Psoas muscle (tissue), 8 donors: ENCODE results near the gene AP2M1. TPM values are rescaled to one million over a fixed set of nuclear protein-coding genes. Genes with fewer than 3 reads are reported as not detected.

Experiments used
- ATAC-seq, 4 donors: fragments of 200-7000 bp; cut with Tn5 transposase; one replicate each; pipeline ENCODE4 v1.9.1; 2020; ENCODE audit warnings: moderate library complexity in 3 of 4, mild to moderate bottlenecking in 2 of 4
- DNase-seq, 2 donors: peaks; one replicate each; pipeline ENCODE4 v3.0.0-alpha.2; 2020
- H3K27ac ChIP-seq: fragments of 200-600 bp; one replicate; pipeline ENCODE4 v1.8.0; 2022
- H3K27me3 ChIP-seq, 3 donors: fragments of 200-600 bp in 1 of 3; one replicate each; pipeline versions ENCODE4 v1.6.1 to v1.8.0; 2013 to 2022; ENCODE audit warnings: low read length in 2 of 3, mild to moderate bottlenecking in 2 of 3, moderate library complexity in 1 of 3; ENCODE audit not compliant: insufficient read depth in 3 of 3
- H3K36me3 ChIP-seq, 2 donors: fragments of 200-600 bp in 1 of 2; one replicate each; pipeline versions ENCODE4 v1.6.1 to v1.8.0; 2013 to 2022; ENCODE audit warnings: low read depth in 1 of 2, mild to moderate bottlenecking in 1 of 2, moderate library complexity in 1 of 2; ENCODE audit not compliant: insufficient read depth in 1 of 2
- H3K4me1 ChIP-seq: fragments of 200-600 bp; one replicate; pipeline ENCODE4 v1.8.0; 2022
- H3K4me3 ChIP-seq: fragments of 200-600 bp; one replicate; pipeline ENCODE4 v1.8.0; 2022; ENCODE audit warnings: mild to moderate bottlenecking
- H3K9me3 ChIP-seq: fragments of 200-600 bp; one replicate; pipeline ENCODE4 v1.8.0; 2022
- CTCF ChIP-seq: fragments of 200-600 bp; IDR thresholded peaks from one replicate; pipeline ENCODE4 v1.8.0; 2022; ENCODE audit warnings: antibody characterized with exemption
- WGBS, 3 donors: extraction: QIAGEN DNeasy Blood & Tissue Kit; methylation state at CpG; one replicate each; pipeline versions ENCODE4 v1.1.6 to v1.1.7; 2013; 5-methylcytosine and 5-hydroxymethylcytosine counted together
- intact Hi-C, 2 donors: fragments of 100-400 bp; cut with DNase I; formaldehyde crosslinking; loops; one replicate each; pipeline versions ENCODE4 v1.11.0 to v1.14.2; 2022
- polyA plus RNA-seq, 3 donors: library from polyadenylated mRNA; stranded (reverse); fragments of 200-250 nt; gene quantifications; one replicate each; pipeline ENCODE4 v1.2.3, GENCODE V29; 2013
- total RNA-seq, 4 donors: library from RNA; stranded (reverse); fragmentation: NEBNext Ultra II Directional in 2 of 4; extraction: Animal tissue kit (Norgen Biotek cat#: 25700) in 2 of 4; gene quantifications; one replicate each; pipeline versions ENCODE4 v1.2.1 to v1.2.4, GENCODE V29; 2021 to 2023
- donor health status: healthy with polysubstance abuse.
- donor health status: DM: no; HTN: no; CAD: no; lungs with moderate emphysema.
- donor health status: Bipolar disorder and iron deficiency.
- donor health status: healthy.
- donor health status: DM: yes; HTN: yes; CAD: no.
- donor health status: DM: no; HTN: no; CAD: no.
- donor health status: DM: no; HTN: no; CAD: no.
- donor health status: DM: yes; HTN: yes; CAD: no.

Gene AP2M1
- total and polyA plus RNA-seq, 7 donors: 157 to 299 (median 171) TPM

GRCh38 chr3:184173374-184173722 is 1.3 kb upstream of the AP2M1 start:
- intact Hi-C loops: loop anchor here (2.0 to 10.0 kb wide), 2 partner anchors 17 to 159 kb away; partner anchors contain the start of gene ABCC5 (in 1 of the 2)
- ATAC-seq (no peak), DNase-seq (no peak)
- H3K4me1 ChIP-seq: peaks cover 36% of the 10 kb centered on the region
- no peaks in the 10 kb centered on the region for H3K27me3 ChIP-seq
- H3K4me3 ChIP-seq: no peak overlapping the region
- no peak for TF ChIP-seq CTCF
- H3K9me3 ChIP-seq: no peaks in the 10 kb centered on the region
- H3K27ac ChIP-seq: peak overlapping the region; percentile 62
- peaks cover 7 to 64% of the 10 kb centered on the region in 2 donors for H3K36me3 ChIP-seq
- WGBS, 3 donors: 84 to 93% (median 87%) methylated on average over 2 of the region's 2 CpGs

DNA sequence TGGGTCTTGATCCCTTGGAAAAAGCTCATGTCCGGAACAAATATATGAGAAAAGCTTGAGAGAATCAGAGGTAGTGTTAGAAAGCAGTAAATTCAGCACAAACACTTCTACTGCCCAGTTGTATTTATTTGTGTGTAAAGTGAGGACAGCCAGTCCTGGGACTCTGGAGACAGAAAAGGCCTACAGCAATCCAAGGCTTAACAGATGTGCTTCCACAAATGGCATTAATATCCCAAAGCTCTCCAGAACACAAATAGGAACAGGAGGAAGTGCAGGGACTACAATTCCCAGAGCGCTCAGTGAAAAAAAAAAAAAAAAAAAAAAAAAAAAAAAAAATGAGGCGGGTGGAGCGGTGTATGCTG is 390 bp upstream of the AP2M1 start:
- H3K27ac ChIP-seq: peak overlapping the region; percentile 62
- no peak for TF ChIP-seq CTCF
- no peak for ATAC-seq
- H3K27me3 ChIP-seq: no peaks in the 10 kb centered on the region
- WGBS, 3 donors: 7 to 11% (median 7%) methylated on average over 3 to 4 of the region's 4 CpGs
- H3K4me3 ChIP-seq: peak overlapping the region; percentile 19
- intact Hi-C loops: loop anchor here in 1 of 2 donors (10.0 kb wide), 1 partner anchor 159 kb away; the partner anchor contains the start of gene ABCC5
- no peaks in the 10 kb centered on the region for H3K9me3 ChIP-seq
- H3K4me1 ChIP-seq: peaks cover 36% of the 10 kb centered on the region
- H3K36me3 ChIP-seq: peaks cover 7 to 64% of the 10 kb centered on the region in 2 donors
- no peak for DNase-seq

DNA sequence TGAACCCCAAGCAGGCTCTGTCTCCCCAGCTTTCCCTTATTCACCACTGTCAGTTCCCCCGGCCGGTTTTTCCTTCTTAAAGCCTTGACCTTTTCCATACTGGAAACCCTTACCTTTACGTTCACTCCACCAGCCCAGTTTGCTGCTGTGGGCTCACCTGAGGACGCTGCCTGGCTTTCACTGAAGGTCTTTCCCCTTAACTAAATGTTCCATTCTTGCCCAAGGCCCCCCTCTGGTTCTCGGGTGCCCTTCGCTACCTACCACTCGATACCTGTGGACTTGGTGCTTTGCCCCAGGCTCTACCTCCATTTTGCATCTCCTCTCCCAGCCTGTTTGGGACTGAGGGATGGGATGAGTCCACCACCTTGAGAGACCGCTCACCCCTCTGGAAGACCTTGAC is 851 bp downstream of the AP2M1 start:
- DNase-seq (no peak), ATAC-seq (no peak)
- peaks cover 7 to 64% of the 10 kb centered on the region in 2 donors for H3K36me3 ChIP-seq
- no peaks in the 10 kb centered on the region for H3K9me3 ChIP-seq
- H3K27ac ChIP-seq: peak overlapping the region; percentile 96
- H3K27me3 ChIP-seq: no peaks in the 10 kb centered on the region
- no peak for TF ChIP-seq CTCF
- WGBS, 3 donors: 19 to 25% (median 19%) methylated on average over 8 of the region's 8 CpGs
- H3K4me3 ChIP-seq: peak overlapping the region; percentile 100
- intact Hi-C loops: loop anchor here (1.0 to 10.0 kb wide), 4 partner anchors 10 to 161 kb away; partner anchors contain the start of genes ABCC5 (in 1 of the 2) and EIF2B5 (in 1 of the 2)
- peaks cover 36% of the 10 kb centered on the region for H3K4me1 ChIP-seq

DNA sequence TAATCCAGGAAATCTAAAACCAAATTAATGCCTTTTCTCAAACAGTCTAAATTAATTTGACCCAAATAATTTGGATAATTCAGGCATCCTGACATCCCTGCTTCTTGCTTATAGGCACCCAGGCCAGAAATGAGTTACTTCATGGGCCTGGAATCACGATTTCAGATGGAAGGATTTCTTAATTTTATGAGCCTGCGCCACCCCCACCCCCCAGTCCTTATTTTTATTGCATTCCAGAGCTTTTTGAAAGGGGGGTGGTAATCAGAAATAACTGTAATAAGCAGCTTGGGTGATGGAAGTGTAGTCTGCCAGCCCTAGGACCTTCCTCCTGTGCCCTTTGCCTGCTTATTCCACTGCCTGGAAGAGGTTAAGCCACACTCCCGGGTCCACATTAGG is 1.3 kb downstream of the AP2M1 start:
- H3K27ac ChIP-seq: peak overlapping the region; percentile 96
- no peaks in the 10 kb centered on the region for H3K27me3 ChIP-seq
- no peak for DNase-seq
- no peak for ATAC-seq
- peaks cover 36% of the 10 kb centered on the region for H3K4me1 ChIP-seq
- whole genome bisulfite sequencing, 3 donors: 18 to 25% (median 21%) methylated on average over 3 of the region's 3 CpGs
- peak overlapping the region; percentile 100 for H3K4me3 ChIP-seq
- no peaks in the 10 kb centered on the region for H3K9me3 ChIP-seq
- H3K36me3 ChIP-seq: peaks cover 7 to 64% of the 10 kb centered on the region in 2 donors
- intact Hi-C loops: loop anchor here (1.0 to 10.0 kb wide), 4 partner anchors 9 to 161 kb away; partner anchors contain the start of genes ABCC5 (in 1 of the 2) and EIF2B5 (in 1 of the 2)
- no peak for TF ChIP-seq CTCF
